T follicular helper cell (primary cell): Measurements from ENCODE around the gene CAMK2A.

Experiments used
- DNase-seq: peaks from one replicate; pipeline ENCODE4 v3.0.0-alpha.2; 2020; ENCODE audit warnings: low read depth

Gene CAMK2A

DNA sequence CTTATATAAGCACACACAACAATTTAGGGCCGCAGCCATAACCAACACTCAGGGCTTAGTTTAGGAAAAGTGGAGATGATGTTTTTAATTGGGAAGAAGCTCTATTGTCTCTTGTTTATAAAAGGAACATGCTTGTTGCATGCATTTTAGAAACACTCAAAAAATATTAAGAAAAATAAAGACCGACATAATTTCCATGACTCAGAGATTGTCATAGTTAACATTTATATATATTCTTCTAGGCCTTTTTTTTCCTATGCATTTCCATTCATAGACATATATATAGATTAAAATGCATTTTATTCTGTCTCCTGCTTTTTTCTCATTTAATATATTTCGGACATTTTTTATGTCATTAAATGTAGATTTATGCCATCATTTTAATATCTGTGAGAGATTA is 26.7 kb upstream of the CAMK2A start:
- no peak for DNase-seq

DNA sequence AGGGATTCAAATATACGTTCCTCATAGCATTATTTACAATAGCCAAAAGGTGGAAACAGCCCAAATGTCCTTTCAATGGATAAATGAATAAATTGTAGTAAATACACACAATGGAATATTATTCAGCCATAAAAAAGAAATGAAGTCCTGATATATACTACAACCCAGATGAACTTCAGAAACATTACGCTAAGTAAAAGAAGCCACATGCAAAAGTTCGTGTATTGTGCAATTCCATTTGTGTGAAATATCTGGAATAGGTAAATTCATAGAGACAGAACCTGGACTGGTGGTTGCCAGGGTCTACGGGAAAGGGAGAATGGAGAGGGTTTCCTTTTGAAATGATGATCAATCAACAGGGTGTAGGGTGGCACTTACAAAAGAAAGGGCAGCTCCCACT is 25.7 kb upstream of the CAMK2A start:
- no peak for DNase-seq

DNA sequence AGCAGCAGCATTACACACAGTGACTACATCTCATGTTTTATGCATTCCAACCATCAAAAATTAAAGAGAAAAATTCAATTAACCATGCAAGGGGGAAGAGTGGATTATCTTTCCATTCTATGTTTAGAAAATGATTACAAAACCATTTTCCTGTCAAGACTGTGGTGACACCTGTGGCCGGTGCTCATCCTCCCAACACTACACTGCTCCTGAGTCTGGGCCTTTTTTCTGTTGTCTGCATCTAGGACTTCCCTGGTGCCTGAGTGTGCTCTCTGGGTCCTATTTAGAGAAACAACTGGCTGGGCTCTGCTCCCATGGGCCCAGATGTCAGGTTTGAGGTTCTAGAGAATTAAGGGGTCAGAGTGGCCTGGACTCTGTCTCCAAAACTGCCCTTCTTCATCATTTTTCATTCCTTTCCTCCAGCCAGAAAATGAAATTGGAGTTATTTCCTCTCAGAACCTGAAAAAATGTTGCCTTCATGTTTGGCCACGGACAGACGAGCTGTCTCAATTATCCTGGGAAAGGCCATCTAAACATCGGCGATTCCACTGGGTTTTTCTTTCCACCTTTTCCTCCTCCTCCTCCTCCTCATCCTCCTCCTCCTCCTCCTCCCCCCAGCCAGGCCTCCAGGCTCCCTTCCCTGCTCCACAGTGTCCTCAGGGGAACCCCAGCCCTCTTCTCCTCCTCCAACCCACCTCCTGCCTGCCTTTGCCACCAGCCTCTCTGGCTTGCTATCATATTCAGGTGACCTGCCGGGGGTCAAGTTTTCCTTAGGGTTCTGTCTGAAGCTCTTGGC is 24.5 kb upstream of the CAMK2A start:
- no peak for DNase-seq

DNA sequence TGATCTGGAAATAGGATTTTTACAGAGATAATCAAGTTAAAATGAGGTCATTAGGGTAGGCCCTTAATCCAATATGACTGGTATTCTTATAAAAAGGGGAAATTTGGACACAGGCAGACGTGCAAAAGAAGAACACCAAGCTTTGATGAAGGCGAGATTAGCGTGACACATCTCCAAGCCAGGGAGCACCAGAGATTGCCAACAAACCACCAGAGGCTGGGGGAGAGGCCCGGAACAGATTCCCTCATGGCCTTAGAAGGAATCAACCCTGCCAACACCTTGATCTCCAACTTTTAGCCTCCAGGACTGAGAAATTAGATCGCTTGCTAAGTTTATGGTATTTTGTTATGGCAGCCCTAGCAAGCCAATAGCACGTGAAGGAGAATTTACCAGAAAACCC is 23.9 kb upstream of the CAMK2A start:
- no peak for DNase-seq

DNA sequence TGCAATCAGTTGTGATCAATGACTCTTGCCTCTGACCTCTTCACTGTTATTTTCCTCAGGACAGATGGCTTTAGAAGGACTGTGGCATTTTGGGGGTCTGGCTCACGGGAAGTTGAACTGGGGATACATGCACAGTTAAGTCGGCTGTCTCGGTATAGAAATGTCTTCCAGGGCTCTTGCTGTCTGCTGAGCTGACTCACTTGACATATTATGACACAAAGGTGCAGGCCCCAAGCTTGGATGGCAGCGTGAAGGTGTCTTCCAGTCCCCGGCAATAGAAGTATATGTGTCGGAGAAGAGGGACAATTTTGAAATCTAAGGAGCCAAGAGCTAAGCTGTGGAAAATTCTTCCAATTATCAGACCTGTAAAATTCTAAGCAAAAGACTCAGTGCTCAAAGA is 22.9 kb upstream of the CAMK2A start:
- DNase-seq: no peak

DNA sequence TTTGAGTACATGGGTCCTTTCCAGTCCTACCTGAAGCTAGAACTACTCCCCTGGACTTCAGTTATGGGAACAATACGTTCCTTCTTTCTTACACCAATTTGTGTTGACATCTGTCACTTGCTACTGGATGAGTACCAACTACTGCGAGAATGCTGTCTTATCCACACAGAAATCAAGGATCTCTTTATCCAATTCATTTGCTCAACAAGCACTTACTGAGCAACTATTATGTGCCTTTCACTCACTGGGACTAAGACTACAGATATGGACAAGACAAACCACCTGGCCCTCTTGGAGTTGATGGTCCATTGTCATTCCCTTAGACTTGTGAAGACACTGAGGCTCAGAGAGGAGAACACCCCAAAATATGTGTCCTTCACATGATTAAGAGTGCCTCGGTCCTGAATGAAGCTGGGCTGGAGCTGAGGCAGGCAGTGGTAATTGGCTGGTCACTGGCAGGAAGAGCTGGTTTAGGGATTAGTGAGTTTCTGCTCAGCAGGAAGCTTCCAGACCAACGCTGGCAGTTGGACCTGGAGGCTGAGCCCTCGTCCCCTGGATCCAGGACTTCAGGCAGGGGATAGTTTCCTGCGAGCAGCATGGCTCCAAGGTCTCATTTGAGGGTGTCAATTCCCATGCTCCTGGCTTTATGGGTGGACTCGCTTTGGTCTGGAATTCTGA is 21.6 kb upstream of the CAMK2A start:
- DNase-seq: no peak

DNA sequence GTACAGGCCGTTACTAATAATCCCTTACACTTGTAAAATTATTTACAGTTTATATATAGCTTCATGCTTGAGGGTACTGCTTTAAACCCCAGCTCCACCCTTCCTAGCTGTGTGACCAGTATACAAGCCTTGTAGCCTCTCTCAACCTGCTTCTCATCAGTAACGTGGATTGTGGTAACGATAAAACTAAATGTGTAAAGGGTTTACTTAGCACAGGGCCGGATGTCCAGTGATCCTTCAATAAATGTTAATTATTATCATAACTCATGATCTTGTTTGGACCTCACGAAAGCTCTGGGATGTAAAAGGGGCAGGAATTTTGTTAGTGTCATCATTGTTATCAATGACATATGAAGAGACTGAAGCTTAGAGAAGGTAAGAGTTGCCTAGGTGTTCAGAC is 20.7 kb upstream of the CAMK2A start:
- DNase-seq: no peak

DNA sequence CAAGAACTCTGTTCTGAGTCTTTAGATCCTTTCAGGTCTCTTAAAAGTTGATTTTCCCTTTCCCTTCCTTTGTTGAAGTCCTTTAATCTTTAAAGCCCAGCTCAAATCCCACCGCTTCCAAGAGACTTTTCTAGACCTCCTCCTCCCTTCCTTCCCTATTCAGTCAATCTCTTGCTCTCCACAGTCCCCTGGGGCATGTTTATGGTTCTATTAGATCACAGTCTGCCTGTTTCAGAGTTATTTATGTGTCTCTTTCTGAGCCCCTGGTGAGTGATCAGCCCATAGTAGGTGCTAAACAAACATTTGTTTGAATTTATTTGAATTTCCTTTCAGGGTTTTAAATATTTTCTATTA is 20.3 kb upstream of the CAMK2A start:
- no peak for DNase-seq

DNA sequence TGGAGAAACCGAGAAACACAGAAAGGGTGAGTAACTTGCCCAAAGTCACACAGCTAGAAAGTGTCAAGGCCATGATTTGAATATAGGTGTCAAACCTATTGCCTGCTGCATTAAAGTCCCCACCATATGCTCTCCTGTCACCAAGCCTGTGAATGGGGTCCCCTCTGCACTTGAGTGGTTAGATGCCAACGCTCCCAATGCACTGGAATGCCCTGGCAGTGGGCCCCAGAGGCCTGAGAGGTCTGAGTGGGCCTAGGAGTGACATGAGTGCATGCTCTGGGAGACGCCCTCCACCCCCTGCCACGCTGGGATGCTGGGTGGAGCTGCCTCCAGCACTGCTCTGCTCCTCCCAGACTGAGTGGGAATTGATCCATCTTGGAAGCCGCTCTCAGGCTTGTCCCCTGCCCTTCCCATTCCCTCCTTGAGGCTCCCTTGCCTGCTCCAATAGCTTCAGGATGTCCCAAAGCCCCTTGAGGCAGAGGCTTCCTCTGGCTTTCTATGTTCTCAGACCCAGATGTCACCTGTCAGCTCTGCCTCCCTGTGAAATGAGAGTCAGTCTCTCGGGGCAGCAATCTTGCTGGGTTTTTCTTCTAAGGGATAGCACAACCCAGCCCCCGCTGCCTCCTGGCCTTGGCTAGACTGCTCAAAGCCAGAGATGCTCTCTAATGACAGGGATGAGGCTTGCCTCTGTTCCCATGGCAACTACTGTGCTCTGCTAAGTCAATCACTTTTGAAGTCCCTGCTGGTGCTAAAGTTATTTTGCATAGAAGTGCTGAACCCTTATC is 19.7 kb upstream of the CAMK2A start:
- no peak for DNase-seq

DNA sequence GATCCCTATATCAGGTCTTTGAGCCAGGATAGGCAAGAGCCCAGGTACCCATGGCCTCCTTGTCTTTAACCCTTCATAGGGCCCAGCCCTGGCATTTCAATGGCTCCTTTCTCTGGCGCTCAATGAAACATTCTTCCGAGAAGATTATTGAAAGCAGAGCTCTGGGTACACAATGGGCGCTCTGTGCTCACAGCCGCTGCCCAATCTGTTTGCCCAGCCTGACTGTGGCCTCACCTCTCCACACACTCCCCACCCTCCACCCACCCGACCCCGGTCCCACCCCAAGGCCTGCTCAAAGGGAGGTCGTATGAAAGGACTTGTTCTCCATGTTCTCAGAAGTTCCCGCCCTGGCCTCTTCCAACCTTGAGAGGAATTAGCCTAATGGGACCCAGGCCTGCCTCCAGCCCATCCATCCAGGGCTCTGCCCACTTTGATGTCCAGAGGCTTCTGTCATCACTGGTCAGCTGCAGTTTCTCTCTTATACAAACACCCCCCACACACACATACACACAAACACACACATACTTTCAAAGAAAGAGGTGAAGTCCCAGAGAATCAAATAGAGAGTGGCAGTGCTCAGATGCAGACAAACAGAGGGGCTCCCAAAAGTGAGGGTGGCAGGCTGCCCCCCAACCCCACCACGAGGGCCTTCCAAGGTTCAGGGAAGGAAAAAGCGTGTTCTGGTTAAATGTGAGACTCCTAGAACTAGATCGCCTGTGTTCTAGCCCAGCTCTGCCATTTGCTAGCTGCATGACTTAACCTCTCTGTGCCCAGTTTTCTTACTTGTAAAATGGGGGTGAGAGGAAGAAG is 18.2 kb upstream of the CAMK2A start:
- no peak for DNase-seq

DNA sequence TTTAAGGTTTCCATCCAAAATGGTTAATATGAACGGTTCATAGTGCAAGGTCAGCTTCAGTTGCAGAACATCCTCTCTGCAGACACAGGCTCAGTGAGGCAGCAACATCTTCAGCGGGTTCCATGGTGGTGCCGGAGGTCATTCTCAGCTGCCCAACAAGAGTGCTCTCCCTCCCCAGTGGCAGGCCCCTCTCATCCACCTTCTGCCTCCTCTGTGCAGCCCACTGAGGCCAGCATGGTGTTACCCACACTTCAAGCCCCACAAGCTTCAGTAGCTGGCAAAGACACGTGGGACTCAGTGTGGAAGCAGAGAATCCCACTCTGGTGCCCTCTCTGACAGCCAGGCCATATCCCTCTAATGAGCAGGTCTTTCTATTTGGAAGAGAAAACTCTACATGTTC is 17.2 kb upstream of the CAMK2A start:
- DNase-seq: no peak

DNA sequence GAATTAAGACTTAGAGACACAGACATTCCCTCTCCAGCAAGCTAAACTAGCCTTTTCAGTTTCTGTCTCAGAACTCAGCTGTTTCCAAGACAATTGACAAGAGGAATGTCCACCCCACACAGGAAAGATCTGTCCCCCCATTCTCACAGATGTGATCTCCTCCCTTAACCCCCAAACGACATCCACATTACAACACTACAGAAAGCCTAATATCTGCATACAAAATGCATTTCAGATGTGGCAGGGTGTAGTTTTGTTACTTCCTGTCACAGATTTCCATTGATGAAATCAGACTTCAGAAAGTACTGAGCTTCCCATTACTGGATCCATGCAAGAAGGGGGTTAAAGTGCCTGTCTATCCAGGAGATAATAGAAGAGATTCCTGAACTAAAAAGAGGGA is 16.0 kb upstream of the CAMK2A start:
- DNase-seq: no peak

DNA sequence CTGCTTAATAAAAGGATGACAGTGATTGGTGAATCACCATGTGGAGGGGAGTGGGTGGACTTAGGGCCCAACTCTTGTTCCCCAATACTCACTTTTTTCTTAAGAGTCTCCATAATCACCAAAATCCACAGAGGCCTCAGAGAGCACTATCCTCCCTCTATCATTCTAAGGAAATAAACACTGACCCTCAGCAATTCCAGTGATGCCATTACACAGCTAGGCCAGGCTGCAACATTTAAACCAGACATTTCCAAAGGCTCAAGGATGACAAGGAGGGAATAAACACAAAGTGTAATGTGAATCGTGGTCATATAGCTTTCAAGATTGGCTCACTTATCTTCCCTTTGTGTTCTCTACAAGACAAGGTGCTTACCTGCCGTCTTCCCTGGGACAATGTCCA is 15.5 kb upstream of the CAMK2A start:
- DNase-seq: no peak

DNA sequence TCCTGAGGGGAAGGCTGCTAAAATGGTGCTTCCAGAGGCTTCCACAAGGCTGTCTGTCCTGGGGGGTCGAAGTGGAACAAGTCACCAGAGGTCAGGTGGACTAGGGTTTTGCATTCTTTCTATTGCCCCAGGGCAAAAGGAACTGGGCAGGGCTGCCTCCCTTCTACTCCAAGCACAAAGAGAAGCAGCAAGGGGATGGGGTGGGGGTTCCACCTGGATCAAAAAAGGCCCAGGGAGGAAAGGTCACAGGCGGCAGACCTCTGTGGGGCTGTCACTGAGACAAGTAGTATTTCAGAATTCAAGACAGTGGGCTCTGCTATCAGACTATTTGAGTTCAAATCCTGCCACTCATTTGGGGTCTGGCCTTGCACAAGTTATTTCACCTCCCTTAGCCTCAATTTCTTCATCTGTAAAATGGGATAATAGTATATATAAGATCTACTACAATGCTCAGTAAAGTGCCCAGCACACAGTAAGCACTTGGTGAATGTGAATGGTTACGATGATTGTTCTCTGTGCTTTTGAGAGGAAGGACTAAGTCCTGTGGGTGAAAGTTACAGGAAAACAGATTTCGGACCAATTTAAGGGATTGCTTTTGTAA is 15.0 kb upstream of the CAMK2A start:
- DNase-seq: no peak

DNA sequence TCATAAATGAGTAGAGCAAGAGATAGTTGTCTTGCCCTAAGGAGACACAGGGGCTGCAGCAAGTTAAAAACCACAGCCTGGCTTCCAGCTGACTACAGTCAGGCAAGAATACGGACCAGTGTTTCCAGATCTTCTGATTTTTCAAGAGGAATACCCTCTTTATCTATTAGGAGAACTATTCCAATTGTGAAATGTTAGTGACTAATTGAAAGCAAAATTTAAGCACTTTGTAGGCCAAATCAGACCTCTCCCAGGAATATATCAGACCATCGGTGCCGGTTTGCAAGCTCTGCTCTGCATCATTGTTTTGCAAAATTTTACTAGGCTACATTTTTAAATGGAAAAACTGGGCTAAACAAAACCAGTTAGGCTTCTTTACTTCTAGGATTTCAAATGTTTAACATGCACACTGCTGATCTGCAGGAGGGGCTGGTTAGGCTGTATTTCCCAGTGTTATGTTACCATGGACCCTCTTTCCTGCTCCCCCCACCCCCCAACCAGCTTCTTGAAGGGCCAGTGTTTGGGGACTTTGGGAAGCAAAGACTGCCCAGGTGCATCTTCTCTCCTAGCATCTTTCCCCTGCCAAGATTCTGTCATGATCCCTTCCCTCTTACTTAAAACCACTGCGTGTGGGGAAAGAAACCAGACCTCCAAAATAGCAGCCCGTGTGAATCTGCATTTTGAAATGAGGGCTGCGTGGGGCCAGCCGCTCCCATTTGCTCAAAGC is 14.2 kb upstream of the CAMK2A start:
- DNase-seq: no peak

DNA sequence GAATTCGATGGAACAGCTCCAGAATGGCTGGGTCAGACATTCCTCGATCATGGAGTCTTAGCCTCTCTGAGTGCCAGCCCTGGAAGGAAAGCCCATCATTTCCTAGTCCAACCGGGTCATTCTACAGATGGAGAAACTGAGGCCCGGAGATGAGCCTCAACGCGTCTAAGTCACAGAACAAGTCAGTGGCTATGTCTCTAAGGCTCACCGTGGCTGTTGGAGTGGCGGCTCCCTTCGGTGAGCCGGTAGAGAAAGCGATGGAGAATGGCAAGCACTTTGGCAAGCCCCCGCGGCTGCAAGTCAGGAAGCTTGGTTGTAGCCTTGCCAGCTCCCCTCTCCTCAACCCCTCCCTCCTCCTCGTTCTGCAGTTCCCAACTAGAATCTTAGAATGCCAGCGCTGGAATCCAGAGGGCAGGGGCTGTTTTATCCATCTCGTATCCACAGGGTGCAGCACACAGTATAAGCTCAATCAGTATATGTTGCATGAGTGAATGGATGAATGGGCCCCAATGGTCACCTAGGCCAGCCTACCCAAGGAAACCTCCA is 13.6 kb upstream of the CAMK2A start:
- no peak for DNase-seq

DNA sequence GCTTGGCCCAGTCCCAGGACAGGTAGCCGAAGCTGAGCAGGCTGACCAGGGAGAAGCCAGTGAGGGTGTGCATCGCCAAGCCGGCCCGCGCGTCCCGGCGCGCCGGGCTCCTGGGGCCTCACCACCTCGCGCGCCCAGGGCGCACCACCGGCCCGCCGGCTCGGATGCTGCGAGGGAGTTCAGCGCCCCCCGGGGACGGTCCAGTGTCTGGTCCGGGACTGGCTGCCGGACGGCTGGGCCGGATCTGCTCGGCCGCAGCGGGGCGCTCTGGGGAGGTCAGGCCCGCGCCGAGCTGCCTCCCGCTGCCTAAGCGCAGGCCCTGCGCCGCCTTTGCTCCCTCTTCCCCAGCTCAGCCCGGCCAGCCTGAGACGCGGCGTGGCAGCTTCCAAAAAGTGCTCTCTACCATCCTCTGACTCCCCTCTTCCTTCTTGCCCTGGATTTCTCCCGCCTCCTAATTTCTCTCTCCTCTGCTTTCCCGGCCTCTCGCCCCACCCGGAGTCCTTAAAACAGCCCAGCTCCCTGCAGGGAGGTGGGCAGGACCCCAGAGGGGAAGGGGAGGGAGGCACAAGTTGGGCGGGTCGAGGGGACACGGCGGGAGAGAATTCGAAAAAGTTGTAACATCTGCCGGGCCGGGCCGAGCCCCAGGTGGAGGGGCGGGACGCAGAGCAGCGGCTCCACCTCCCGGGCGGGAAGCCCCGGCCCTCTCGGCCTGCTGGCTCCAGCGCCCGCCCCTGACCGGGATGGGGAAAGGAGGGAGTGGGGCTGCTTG is 12.9 kb upstream of the CAMK2A start, which contains the start of gene ARSI:
ARSI (minus strand) TSS at position 605 of the 769 bp plus-strand sequence; CDS start at position 73, 532 bp downstream.
- no peak for DNase-seq

DNA sequence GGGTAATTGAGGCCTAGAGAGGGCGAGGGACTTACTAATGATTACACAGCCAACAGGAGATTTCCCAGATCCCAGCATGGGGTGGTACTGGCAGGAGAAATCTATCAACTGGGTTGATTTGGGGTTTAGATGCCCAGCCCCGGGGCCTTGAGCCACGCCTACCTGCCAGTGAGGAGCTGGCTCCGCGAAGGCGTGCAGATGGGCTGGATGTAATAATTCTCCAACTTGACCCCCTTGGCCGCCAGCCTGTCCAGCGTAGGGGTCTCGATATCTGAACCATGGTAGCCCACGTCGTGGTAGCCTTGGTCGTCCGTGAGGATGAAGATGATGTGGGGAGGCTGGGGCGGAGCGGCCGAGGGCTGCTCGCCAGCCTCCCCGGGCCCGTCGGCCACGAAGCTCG is 12.3 kb upstream of the CAMK2A start:
- no peak for DNase-seq

DNA sequence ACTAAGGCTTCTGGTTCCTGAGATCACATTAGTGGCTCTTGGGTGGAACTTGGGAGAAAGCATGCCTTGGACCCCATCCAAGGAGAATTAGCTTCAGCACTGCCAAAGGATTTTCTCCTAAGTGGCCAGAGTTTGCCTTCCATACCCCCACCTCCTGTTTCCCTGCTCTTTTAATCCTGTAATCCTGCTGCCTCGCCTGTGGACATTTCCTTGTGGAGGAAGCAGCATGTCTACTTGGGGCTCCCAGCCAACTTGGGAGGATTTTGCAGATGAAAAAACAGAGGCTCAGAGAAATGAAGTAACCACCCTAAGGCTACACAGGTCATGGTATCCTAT is 11.6 kb upstream of the CAMK2A start:
- DNase-seq: no peak
